HCT116 (cell line): ENCODE results near the gene RETREG1. TPM values are rescaled to one million over a fixed set of nuclear protein-coding genes. Genes with fewer than 3 reads are reported as not detected.

Experiments
- ATAC-seq: fragments of 200-7000 bp; cut with Tn5 transposase; 2 replicates; pipeline ENCODE4 v1.9.1; 2020; ENCODE audit warnings: mild to moderate bottlenecking, moderate library complexity
- BruUV-seq: library from RNA; stranded (reverse); fragments of 400-500 nt; replicated peaks from 2 replicates; lab custom pipeline; 2021; lab: Mats Ljungman, UMichigan
- CTCF ChIA-PET: fragments of 300-600 bp; sonication (Branson Sonifier 250); formaldehyde crosslinking; loops from one replicate; lab custom pipeline; 2021; ENCODE audit warnings: antibody characterized with exemption; lab: Charles Lee
- POLR2A ChIA-PET: fragments of 300-600, 350-600 bp; sonication (Branson Sonifier 250); formaldehyde crosslinking; loops from one replicate; lab custom pipeline; 2021; ENCODE audit warnings: antibody characterized with exemption; lab: Charles Lee
- RAD21 ChIA-PET, 2 experiments: fragments of 300-600 bp; sonication (Branson Sonifier 250); formaldehyde crosslinking; loops; one replicate each; lab custom pipeline; 2023; ENCODE audit warnings: low total read pairs in 2 of 2; ENCODE audit not compliant: uncharacterized antibody in 2 of 2, unreplicated experiment in 2 of 2, low non-redundant PET in 1 of 2; lab: Charles Lee
- DNase-seq: peaks from one replicate; pipeline ENCODE4 v3.0.0-alpha.2; 2010; ENCODE audit warnings: low read depth, low spot score
- H2AFZ ChIP-seq: fragments of 200-600 bp; shearing (Covaris generic), sonication (generic); 2 replicates; pipeline ENCODE4 v1.6.1; 2017; ENCODE audit warnings: low read depth, mixed run types, mixed read lengths, antibody characterized with exemption, low read length; ENCODE audit not compliant: poor library complexity, severe bottlenecking
- H3K27ac ChIP-seq: 2 replicates; pipeline ENCODE4 v1.5.1; 2012; ENCODE audit warnings: low read depth, low read length
- H3K27me3 ChIP-seq: fragments of 200-600 bp; sonication (generic); 2 replicates; pipeline ENCODE4 v1.6.1; 2016; ENCODE audit warnings: mixed run types, low read length, mixed read lengths; ENCODE audit not compliant: insufficient read depth
- H3K36me3 ChIP-seq, 2 experiments: fragments of 200-500 bp in 1 of 2; fragments of 200-600 bp in 1 of 2; sonication (Bioruptor generic) in 1 of 2; sonication (generic) in 1 of 2; 2 replicates each; pipeline versions ENCODE4 v1.5.1 to v1.6.1; 2014 to 2016; ENCODE audit warnings: low read length in 2 of 2, inconsistent platforms in 1 of 2, mixed read lengths in 1 of 2, mixed run types in 1 of 2; ENCODE audit not compliant: insufficient read depth in 2 of 2, control insufficient read depth in 1 of 2
- H3K4me1 ChIP-seq, 2 experiments: fragments of 200-600 bp in 1 of 2; sonication (generic) in 1 of 2; 2 replicates each; pipeline versions ENCODE4 v1.5.1 to v1.6.1; 2012 to 2017; ENCODE audit warnings: low read length in 2 of 2, inconsistent platforms in 1 of 2, mild to moderate bottlenecking in 1 of 2, mixed read lengths in 1 of 2, mixed run types in 1 of 2, moderate library complexity in 1 of 2; ENCODE audit not compliant: insufficient read depth in 2 of 2, control insufficient read depth in 1 of 2
- H3K4me2 ChIP-seq: fragments of 200-600 bp; sonication (generic); 2 replicates; pipeline ENCODE4 v1.6.1; 2017; ENCODE audit warnings: mixed run types, low read length, mixed read lengths
- H3K4me3 ChIP-seq, 2 experiments: fragments of 200-600 bp in 1 of 2; sonication (generic) in 1 of 2; replicated peaks in 1 of 2; 2 replicates each; pipeline ENCODE4 v1.5.1; 2011 to 2016; ENCODE audit warnings: low read length in 2 of 2, control low read depth in 1 of 2, low read depth in 1 of 2, mild to moderate bottlenecking in 1 of 2, mixed read lengths in 1 of 2, mixed run types in 1 of 2
- H3K79me2 ChIP-seq: fragments of 200-600 bp; sonication (generic); 2 replicates; pipeline ENCODE4 v1.6.1; 2017; ENCODE audit warnings: mild to moderate bottlenecking, mixed run types, low read length, moderate library complexity, mixed read lengths; ENCODE audit not compliant: insufficient read depth
- H3K9ac ChIP-seq: fragments of 200-600 bp; sonication (generic); 2 replicates; pipeline ENCODE4 v1.6.1; 2016; ENCODE audit warnings: low read length, mixed read lengths
- H3K9me2 ChIP-seq: fragments of 200-600 bp; sonication (generic), shearing (Covaris generic); 2 replicates; pipeline ENCODE4 v1.6.1; 2017; ENCODE audit warnings: mixed run types, mild to moderate bottlenecking, moderate library complexity; ENCODE audit not compliant: insufficient read depth
- H3K9me3 ChIP-seq, 2 experiments: fragments of 200-500 bp in 1 of 2; fragments of 200-600 bp in 1 of 2; sonication (Bioruptor generic) in 1 of 2; sonication (generic) in 1 of 2; 2 replicates each; pipeline ENCODE4 v1.6.1; 2014 to 2017; ENCODE audit warnings: low read length in 2 of 2, mixed read lengths in 2 of 2, inconsistent platforms in 1 of 2, low read depth in 1 of 2, mild to moderate bottlenecking in 1 of 2, mixed run types in 1 of 2, moderate library complexity in 1 of 2; ENCODE audit not compliant: control insufficient read depth in 1 of 2, insufficient read depth in 1 of 2
- H4K20me1 ChIP-seq: fragments of 200-600 bp; sonication (generic), shearing (Covaris generic); 2 replicates; pipeline ENCODE4 v1.6.1; 2017; ENCODE audit warnings: mixed run types, mild to moderate bottlenecking, moderate library complexity; ENCODE audit not compliant: insufficient read depth
- ATF3 ChIP-seq: IDR thresholded peaks from 2 replicates; pipeline ENCODE4 v1.6.1; 2012
- EGR1 ChIP-seq: IDR thresholded peaks from 2 replicates; pipeline ENCODE4 v1.6.1; 2012; ENCODE audit warnings: low read depth
- ELF1 ChIP-seq: IDR thresholded peaks from 2 replicates; pipeline ENCODE4 v1.6.1; 2012; ENCODE audit warnings: low read depth, borderline replicate concordance
- EZH2 ChIP-seq: fragments of 200-600 bp; sonication (generic); IDR thresholded peaks from 2 replicates; pipeline ENCODE4 v1.6.1; 2017; ENCODE audit warnings: antibody characterized with exemption, mixed run types
- EZH2phosphoT487 ChIP-seq: fragments of 200-600 bp; IDR thresholded peaks from 2 replicates; pipeline ENCODE4 v1.6.1; 2018; ENCODE audit warnings: antibody characterized with exemption, borderline replicate concordance
- FOSL1 ChIP-seq: IDR thresholded peaks from 2 replicates; pipeline ENCODE4 v1.6.1; 2012; ENCODE audit warnings: low read depth
- JUND ChIP-seq: IDR thresholded peaks from 2 replicates; pipeline ENCODE4 v1.6.1; 2012
- POLR2A ChIP-seq: IDR thresholded peaks from 2 replicates; pipeline ENCODE4 v1.7.0; 2011; ENCODE audit warnings: borderline replicate concordance; ENCODE audit not compliant: insufficient read depth, insufficient read length; ENCODE audit errors: extremely low read depth
- POLR2AphosphoS5 ChIP-seq: IDR thresholded peaks from 2 replicates; pipeline ENCODE4 v1.6.1; 2011; ENCODE audit warnings: mild to moderate bottlenecking, low read depth, low read length, moderate library complexity
- RAD21 ChIP-seq: IDR thresholded peaks from 2 replicates; pipeline ENCODE4 v1.6.1; 2012; ENCODE audit warnings: low read depth, mild to moderate bottlenecking
- REST ChIP-seq: IDR thresholded peaks from 2 replicates; pipeline ENCODE4 v1.6.1; 2012; ENCODE audit warnings: low read depth
- SIN3A ChIP-seq: IDR thresholded peaks from 2 replicates; pipeline ENCODE4 v1.6.1; 2012; ENCODE audit warnings: low read depth
- SP1 ChIP-seq: IDR thresholded peaks from 2 replicates; pipeline ENCODE4 v1.6.1; 2012; ENCODE audit warnings: low read depth
- SRF ChIP-seq: IDR thresholded peaks from 2 replicates; pipeline ENCODE4 v1.6.1; 2012; ENCODE audit warnings: low read depth
- TCF7L2 ChIP-seq: IDR thresholded peaks from 2 replicates; pipeline ENCODE4 v1.7.0; 2011; ENCODE audit warnings: borderline replicate concordance, inconsistent platforms; ENCODE audit not compliant: insufficient read depth, insufficient read length; ENCODE audit errors: extremely low read depth
- YY1 ChIP-seq: IDR thresholded peaks from 2 replicates; pipeline ENCODE4 v1.6.1; 2011; ENCODE audit warnings: low read length, low read depth, moderate library complexity, mild to moderate bottlenecking; ENCODE audit not compliant: insufficient replicate concordance; ENCODE audit errors: extremely low read depth
- ZBTB33 ChIP-seq: IDR thresholded peaks from 2 replicates; pipeline ENCODE4 v1.6.1; 2011; ENCODE audit warnings: mild to moderate bottlenecking, low read length, moderate library complexity; ENCODE audit not compliant: insufficient replicate concordance; ENCODE audit errors: extremely low read depth
- ZFX ChIP-seq: fragments of 450-650 bp; IDR thresholded peaks from 2 replicates; pipeline ENCODE4 v1.6.1; 2017
- ZNF274 ChIP-seq: fragments of 200-500 bp; sonication (Bioruptor generic); IDR thresholded peaks from 2 replicates; pipeline ENCODE4 v1.6.1; 2014; ENCODE audit warnings: mild to moderate bottlenecking, low read depth, low read length, inconsistent platforms
- intact Hi-C: fragments of 100-400 bp; cut with micrococcal nuclease; formaldehyde crosslinking; loops from 2 replicates; pipeline ENCODE4 v1.10.0; 2022
- total RNA-seq: library from RNA; stranded (reverse); gene quantifications from one replicate; pipeline ENCODE4 v1.2.1, GENCODE V29; 2021; ENCODE audit not compliant: unreplicated experiment

Gene RETREG1
- total RNA-seq, 1 experiment from 2014 or later, result 6.0 TPM

- TF ChIP-seq RAD21, result no peak
- TF ChIP-seq ELF1, result no peak
- no peak for TF ChIP-seq POLR2A
- TF ChIP-seq ZNF274, result no peak
- no peak for TF ChIP-seq SIN3A
- no peak for TF ChIP-seq ZBTB33
- TF ChIP-seq FOSL1, result no peak
- TF ChIP-seq EGR1, result no peak
- TF ChIP-seq EZH2phosphoT487, result no peak
- TF ChIP-seq ATF3, result no peak
- TF ChIP-seq TCF7L2, result no peak
- no peak for TF ChIP-seq SP1
- no peak for TF ChIP-seq ZFX
- TF ChIP-seq YY1, result no peak
- TF ChIP-seq SRF, result no peak
- no peak for TF ChIP-seq EZH2
- TF ChIP-seq POLR2AphosphoS5, result no peak
- TF ChIP-seq JUND, result no peak
- TF ChIP-seq REST, result no peak
- no TSS peak for BruUV-seq
- Histone ChIP-seq H3K9me3 (no peaks in the 10 kb centered on the region), H2AFZ (no peak overlapping the region), H3K4me2 (no peak overlapping the region), H3K9me2 (no peaks in the 10 kb centered on the region), H3K4me3 (no peak overlapping the region), H3K9ac (no peak overlapping the region), H4K20me1 (no peaks in the 10 kb centered on the region), H3K27ac (no peak overlapping the region), H3K4me1 (no peaks in the 10 kb centered on the region), H3K79me2 (no peaks in the 10 kb centered on the region), H3K27me3 (no peaks in the 10 kb centered on the region), H3K36me3 (no peaks in the 10 kb centered on the region)
- ATAC-seq, result no peak
- ChIA-PET RAD21 (no interaction called here), POLR2A (no interaction called here), CTCF (interaction anchor here (0.8 to 1.0 kb wide), 2 partner anchors 19 to 619 kb away, joined by 3 read pairs; no protein-coding TSS in a partner anchor)
- DNase-seq, result no peak
- intact Hi-C loops, result no loop called here
These were observed 45.8 kb downstream of the RETREG1 start for GRCh38 chr5:16571016-16571415.
